Fibroblast of lung (primary cell): ENCODE data around the gene CHD9.

Experiments
- CTCF ChIP-seq, 2 donors: IDR thresholded peaks in 1 of 2; conservative IDR thresholded peaks in 1 of 2; 1 replicate in 1 of 2; 2 replicates in 1 of 2; pipeline ENCODE4 v1.5.1; 2011 to 2012; ENCODE audit warnings: low read length in 2 of 2, control low read depth in 1 of 2, inconsistent platforms in 1 of 2, low read depth in 1 of 2, mild to moderate bottlenecking in 1 of 2
- EZH2 ChIP-seq: IDR thresholded peaks from 2 replicates; pipeline ENCODE4 v1.5.1; 2012; ENCODE audit warnings: low read length, control low read depth, mild to moderate bottlenecking; ENCODE audit errors: missing control alignments

- TF ChIP-seq CTCF (conservative IDR thresholded peaks at IDR 0.05 in 1 of 2, IDR thresholded peaks at IDR 0.05 in 1 of 2; ENCODE audit: low read depth in 1 of 2, low read length in 2 of 2) (no peak), EZH2 (no peak)
Observed at GRCh38 chr16:53183442-53183841, 128.7 kb downstream of the CHD9 start.
